Fibroblast of lung (primary cell): ENCODE data around the gene IL13RA1. TPM values are rescaled to one million over a fixed set of nuclear protein-coding genes. Genes with fewer than 3 reads are reported as not detected.

ENCODE experiments used
- DNase-seq, 2 donors: peaks; one replicate each; pipeline versions ENCODE4 v3.0.0 to v3.0.0-alpha.2; 2010; ENCODE audit warnings: low read depth in 2 of 2
- H2AFZ ChIP-seq: 2 replicates; pipeline ENCODE4 v1.5.1; 2012; ENCODE audit warnings: low read length, control low read depth, inconsistent platforms
- H3K27ac ChIP-seq: 2 replicates; pipeline ENCODE4 v1.5.1; 2011; ENCODE audit warnings: low read length, control low read depth; ENCODE audit not compliant: insufficient read depth
- H3K27me3 ChIP-seq: 2 replicates; pipeline ENCODE4 v1.5.1; 2011; ENCODE audit warnings: mild to moderate bottlenecking, low read length; ENCODE audit not compliant: control insufficient read depth, insufficient read depth
- H3K36me3 ChIP-seq: 2 replicates; pipeline ENCODE4 v1.5.1; 2011; ENCODE audit warnings: low read length; ENCODE audit not compliant: control insufficient read depth, insufficient read depth
- H3K4me1 ChIP-seq: 2 replicates; pipeline ENCODE4 v1.5.1; 2011; ENCODE audit warnings: low read length; ENCODE audit not compliant: control insufficient read depth, insufficient read depth; ENCODE audit errors: extremely low read depth
- H3K4me2 ChIP-seq: 2 replicates; pipeline ENCODE4 v1.5.1; 2011; ENCODE audit warnings: low read length, control low read depth; ENCODE audit not compliant: insufficient read depth; ENCODE audit errors: extremely low read depth
- H3K4me3 ChIP-seq, 4 experiments: fragments of 200-600 bp in 1 of 4; sonication (generic) in 1 of 4; replicated peaks in 1 of 4; 2 replicates each; pipeline ENCODE4 v1.5.1; 2011 to 2016; ENCODE audit warnings: low read length in 4 of 4, low read depth in 3 of 4, mild to moderate bottlenecking in 3 of 4, control low read depth in 2 of 4, inconsistent platforms in 1 of 4, mixed read lengths in 1 of 4; ENCODE audit not compliant: insufficient read depth in 1 of 4; ENCODE audit errors: control extremely low read depth in 1 of 4
- H3K79me2 ChIP-seq: 2 replicates; pipeline ENCODE4 v1.5.1; 2012; ENCODE audit warnings: mild to moderate bottlenecking, low read length, inconsistent platforms; ENCODE audit not compliant: control insufficient read depth, insufficient read depth
- H3K9ac ChIP-seq: 2 replicates; pipeline ENCODE4 v1.5.1; 2011; ENCODE audit warnings: mild to moderate bottlenecking, low read length, control low read depth; ENCODE audit not compliant: insufficient read depth
- H3K9me3 ChIP-seq: 2 replicates; pipeline ENCODE4 v1.5.1; 2012; ENCODE audit warnings: low read depth, low read length; ENCODE audit not compliant: control insufficient read depth, insufficient read depth
- H4K20me1 ChIP-seq: 2 replicates; pipeline ENCODE4 v1.5.1; 2011; ENCODE audit warnings: low read length; ENCODE audit not compliant: control insufficient read depth, insufficient read depth; ENCODE audit errors: extremely low read depth
- CTCF ChIP-seq, 2 donors: IDR thresholded peaks in 1 of 2; conservative IDR thresholded peaks in 1 of 2; 1 replicate in 1 of 2; 2 replicates in 1 of 2; pipeline ENCODE4 v1.5.1; 2011 to 2012; ENCODE audit warnings: low read length in 2 of 2, control low read depth in 1 of 2, inconsistent platforms in 1 of 2, low read depth in 1 of 2, mild to moderate bottlenecking in 1 of 2
- EZH2 ChIP-seq: IDR thresholded peaks from 2 replicates; pipeline ENCODE4 v1.5.1; 2012; ENCODE audit warnings: low read length, control low read depth, mild to moderate bottlenecking; ENCODE audit errors: missing control alignments
- polyA plus RNA-seq, 2 donors: library from polyadenylated mRNA; depleted of rRNA in 1 of 2; stranded (reverse) in 1 of 2; unstranded in 1 of 2; fragments of >200 nt; gene quantifications; 2 replicates each; pipeline ENCODE4 v1.2.1, GENCODE V29; 2011 to 2012; ENCODE audit warnings: missing spikeins in 1 of 2
- total RNA-seq: library from RNA; depleted of rRNA; stranded (reverse); fragments of >200 nt; gene quantifications from 2 replicates; pipeline ENCODE4 v1.2.1, GENCODE V29; 2014

Gene IL13RA1
- total and polyA plus RNA-seq, 2 donors (not counting 1 experiment from before 2014, with no cell fraction given), result 67.4 to 104 TPM

GRCh38 chrX:118717678-118718391 lies 9.6 kb upstream of the IL13RA1 start:
- no peak overlapping the region for H2AFZ ChIP-seq
- H3K9ac ChIP-seq, result no peak overlapping the region
- H3K4me2 ChIP-seq, result no peak overlapping the region
- no peaks in the 10 kb centered on the region for H4K20me1 ChIP-seq
- H3K79me2 ChIP-seq, result no peaks in the 10 kb centered on the region
- no peaks in the 10 kb centered on the region for H3K27me3 ChIP-seq
- DNase-seq, result no peak
- no peak overlapping the region for H3K27ac ChIP-seq
- H3K9me3 ChIP-seq, result no peaks in the 10 kb centered on the region
- no peaks in the 10 kb centered on the region for H3K4me1 ChIP-seq
- no peak overlapping the region for H3K4me3 ChIP-seq
- no peaks in the 10 kb centered on the region for H3K36me3 ChIP-seq
- TF ChIP-seq CTCF (conservative IDR thresholded peaks at IDR 0.05 in 1 of 2, IDR thresholded peaks at IDR 0.05 in 1 of 2; ENCODE audit: low read depth in 1 of 2, low read length in 2 of 2) (no peak), EZH2 (no peak)

- Histone ChIP-seq H3K27me3 (no peaks in the 10 kb centered on the region), H3K4me3 (no peak overlapping the region), H3K36me3 (no peaks in the 10 kb centered on the region), H3K9ac (no peak overlapping the region), H3K9me3 (no peaks in the 10 kb centered on the region), H3K79me2 (no peaks in the 10 kb centered on the region), H3K4me1 (no peaks in the 10 kb centered on the region), H2AFZ (no peak overlapping the region), H4K20me1 (no peaks in the 10 kb centered on the region), H3K4me2 (no peak overlapping the region), H3K27ac (no peak overlapping the region)
- no peak for DNase-seq
- TF ChIP-seq EZH2 (no peak), CTCF (conservative IDR thresholded peaks at IDR 0.05 in 1 of 2, IDR thresholded peaks at IDR 0.05 in 1 of 2; ENCODE audit: low read depth in 1 of 2, low read length in 2 of 2) (no peak)
These were observed 8.7 kb upstream of the IL13RA1 start for GRCh38 chrX:118718737-118719136.

GRCh38 chrX:118720058-118720707 lies 7.2 kb upstream of the IL13RA1 start:
- no peaks in the 10 kb centered on the region for H3K27me3 ChIP-seq
- H4K20me1 ChIP-seq, result no peaks in the 10 kb centered on the region
- no peak for DNase-seq
- H3K4me2 ChIP-seq, result no peak overlapping the region
- TF ChIP-seq CTCF (conservative IDR thresholded peaks at IDR 0.05 in 1 of 2, IDR thresholded peaks at IDR 0.05 in 1 of 2; ENCODE audit: low read depth in 1 of 2, low read length in 2 of 2) (no peak), EZH2 (no peak)
- peaks cover 2% of the 10 kb centered on the region for H3K4me1 ChIP-seq
- H3K79me2 ChIP-seq, result no peaks in the 10 kb centered on the region
- H3K36me3 ChIP-seq, result no peaks in the 10 kb centered on the region
- no peak overlapping the region for H3K27ac ChIP-seq
- no peak overlapping the region for H2AFZ ChIP-seq
- H3K4me3 ChIP-seq, result no peak overlapping the region
- H3K9me3 ChIP-seq, result no peaks in the 10 kb centered on the region
- no peak overlapping the region for H3K9ac ChIP-seq
